Esophagus squamous epithelium (tissue), 5 donors: Measurements from ENCODE around the gene DDAH2. TPM values are rescaled to one million over a fixed set of nuclear protein-coding genes. Genes with fewer than 3 reads are reported as not detected.

ENCODE experiments used
- DNase-seq: peaks from one replicate; lab custom pipeline; 2025; lab: John Stamatoyannopoulos, UW
- H3K27ac ChIP-seq, 4 donors: fragments of 200-600 bp; sonication (generic); one replicate each; pipeline ENCODE4 v1.5.1; 2016 to 2019; ENCODE audit warnings: mild to moderate bottlenecking in 1 of 4
- H3K27me3 ChIP-seq, 4 donors: fragments of 200-600 bp; sonication (generic); 1 replicate in 3 of 4; 2 replicates in 1 of 4; pipeline versions ENCODE4 v1.5.1 to v1.6.0; 2017 to 2021; ENCODE audit warnings: antibody characterized with exemption in 1 of 4
- H3K36me3 ChIP-seq, 3 donors: fragments of 200-600 bp; sonication (generic); one replicate each; pipeline ENCODE4 v1.5.1; 2016 to 2019
- H3K4me1 ChIP-seq, 3 donors: fragments of 200-600 bp; sonication (generic); one replicate each; pipeline ENCODE4 v1.5.1; 2017 to 2019
- H3K4me3 ChIP-seq, 4 donors: fragments of 200-600 bp; sonication (generic); 1 replicate in 3 of 4; 2 replicates in 1 of 4; pipeline ENCODE4 v1.5.1; 2016 to 2019; ENCODE audit warnings: mild to moderate bottlenecking in 2 of 4, moderate library complexity in 1 of 4
- H3K9me3 ChIP-seq, 3 donors: fragments of 200-600 bp; sonication (generic); one replicate each; pipeline ENCODE4 v1.5.1; 2016 to 2019
- CTCF ChIP-seq, 6 experiments: fragments of 450-650 bp in 4 of 6; fragments of 200-600 bp in 2 of 6; sonication (generic) in 2 of 6; IDR thresholded peaks; one replicate each; pipeline ENCODE4 v1.5.1; 2016 to 2019; ENCODE audit warnings: antibody characterized with exemption in 6 of 6, mild to moderate bottlenecking in 4 of 6, moderate library complexity in 4 of 6
- POLR2A ChIP-seq, 4 donors: fragments of 450-650 bp; IDR thresholded peaks; one replicate each; pipeline ENCODE4 v1.6.1; 2017; ENCODE audit warnings: antibody characterized with exemption in 4 of 4, mild to moderate bottlenecking in 4 of 4, moderate library complexity in 3 of 4
- WGBS, 2 donors: methylation state at CpG; one replicate each; pipeline ENCODE4 v1.1.5; 2018; 5-methylcytosine and 5-hydroxymethylcytosine counted together
- intact Hi-C: fragments of 100-400 bp; cut with DNase I; formaldehyde crosslinking; loops from one replicate; pipeline ENCODE4 v1.15.0; 2022
- total RNA-seq, 4 donors: library from RNA; depleted of rRNA; stranded (reverse); fragments of >200 nt; gene quantifications; one replicate each; pipeline ENCODE4 v1.1.0, GENCODE V29; 2016
- donor health status: DM: yes; HTN: yes; CAD: no.

DDAH2 gene
- total RNA-seq, 4 donors from 2014 or later, result 16.4 to 59.3 (median 28.2) TPM

GRCh38 chr6:31692886-31693285 lies 36.2 kb downstream of the DDAH2 start:
- WGBS, 2 donors, result 86 to 88% methylated on average over 2 to 9 of the region's 9 CpGs
- Histone ChIP-seq H3K27ac (no peak overlapping the region), H3K9me3 (no peaks in the 10 kb centered on the region), H3K27me3 (no peaks in the 10 kb centered on the region), H3K4me3 (no peak overlapping the region), H3K36me3 (peaks cover 34 to 100% (median 68%) of the 10 kb centered on the region in 3 donors), H3K4me1 (peaks cover 0 to 4% (median 0%) of the 10 kb centered on the region in 3 donors)
- TF ChIP-seq POLR2A (IDR thresholded peaks at IDR 0.05) (no peak), CTCF (IDR thresholded peaks at IDR 0.05) (no peak)
- no peak for DNase-seq
- intact Hi-C loops, result no loop called here

GRCh38 chr6:31692353-31692752 lies 36.7 kb downstream of the DDAH2 start:
- Histone ChIP-seq H3K9me3 (no peaks in the 10 kb centered on the region), H3K4me1 (no peaks in the 10 kb centered on the region), H3K4me3 (no peak overlapping the region), H3K36me3 (peaks cover 35 to 100% (median 73%) of the 10 kb centered on the region in 3 donors), H3K27ac (no peak overlapping the region), H3K27me3 (no peaks in the 10 kb centered on the region)
- 69 to 75% methylated on average over 2 to 3 of the region's 4 CpGs for WGBS, 2 donors
- TF ChIP-seq POLR2A (IDR thresholded peaks at IDR 0.05) (no peak), CTCF (IDR thresholded peaks at IDR 0.05) (no peak)
- no peak for DNase-seq
- intact Hi-C loops, result no loop called here

- DNase-seq, result no peak
- 94 to 100% methylated on average over 1 to 3 of the region's 12 CpGs for WGBS, 2 donors
- Histone ChIP-seq H3K27ac (no peak overlapping the region), H3K4me3 (no peak overlapping the region), H3K27me3 (no peaks in the 10 kb centered on the region), H3K9me3 (no peaks in the 10 kb centered on the region), H3K4me1 (no peaks in the 10 kb centered on the region), H3K36me3 (peaks cover 35 to 100% (median 74%) of the 10 kb centered on the region in 3 donors)
- TF ChIP-seq CTCF (IDR thresholded peaks at IDR 0.05), result no peak
- intact Hi-C loops, result no loop called here
Observed at GRCh38 chr6:31691564-31692108, 37.5 kb downstream of the DDAH2 start.

GRCh38 chr6:31691078-31691463 lies 38.0 kb downstream of the DDAH2 start:
- Histone ChIP-seq H3K4me1 (no peaks in the 10 kb centered on the region), H3K36me3 (peaks cover 35 to 100% (median 69%) of the 10 kb centered on the region in 3 donors), H3K27ac (no peak overlapping the region), H3K27me3 (no peaks in the 10 kb centered on the region), H3K9me3 (no peaks in the 10 kb centered on the region), H3K4me3 (no peak overlapping the region)
- intact Hi-C loops, result no loop called here
- TF ChIP-seq POLR2A (IDR thresholded peaks at IDR 0.05) (no peak), CTCF (IDR thresholded peaks at IDR 0.05) (no peak)
- no peak for DNase-seq
- 88 to 93% methylated on average over 6 of the region's 6 CpGs for WGBS, 2 donors

- no peaks in the 10 kb centered on the region for H3K9me3 ChIP-seq
- 60 to 64% methylated on average over 10 of the region's 10 CpGs for WGBS, 2 donors
- no peaks in the 10 kb centered on the region for H3K4me1 ChIP-seq
- DNase-seq, result no peak
- peaks cover 35 to 100% (median 68%) of the 10 kb centered on the region in 3 donors for H3K36me3 ChIP-seq
- no peak overlapping the region for H3K27ac ChIP-seq
- H3K27me3 ChIP-seq, result no peaks in the 10 kb centered on the region
- no peak for TF ChIP-seq CTCF (IDR thresholded peaks at IDR 0.05)
- TF ChIP-seq POLR2A (IDR thresholded peaks at IDR 0.05), result no peak
- intact Hi-C loops, result no loop called here
- no peak overlapping the region for H3K4me3 ChIP-seq
Observed at GRCh38 chr6:31690231-31691077, 38.6 kb downstream of the DDAH2 start.
